Upper lobe of left lung (tissue), 6 donors: ENCODE measurements around the gene BRAT1. TPM values are rescaled to one million over a fixed set of nuclear protein-coding genes. Genes with fewer than 3 reads are reported as not detected.

ENCODE experiments used
- ATAC-seq, 2 donors: fragments of 200-7000 bp; cut with Tn5 transposase; one replicate each; pipeline ENCODE4 v1.9.1; 2022; ENCODE audit warnings: mild to moderate bottlenecking in 2 of 2, moderate library complexity in 2 of 2; ENCODE audit not compliant: low FRiP score in 2 of 2
- DNase-seq, 2 donors: peaks; one replicate each; pipeline ENCODE4 v3.0.0-alpha.2; 2019 to 2020
- H3K27ac ChIP-seq, 4 donors: fragments of 200-600 bp; sonication (generic); one replicate each; pipeline ENCODE4 v1.5.1; 2016 to 2019
- H3K27me3 ChIP-seq, 4 donors: fragments of 200-600 bp; sonication (generic); one replicate each; pipeline ENCODE4 v1.5.1; 2017 to 2019
- H3K36me3 ChIP-seq, 4 donors: fragments of 200-600 bp; sonication (generic); one replicate each; pipeline ENCODE4 v1.5.1; 2016 to 2019
- H3K4me1 ChIP-seq, 4 donors: fragments of 200-600 bp; sonication (generic); one replicate each; pipeline ENCODE4 v1.5.1; 2018 to 2019
- H3K4me3 ChIP-seq, 4 donors: fragments of 200-600 bp; sonication (generic); one replicate each; pipeline ENCODE4 v1.5.1; 2017 to 2019; ENCODE audit warnings: mild to moderate bottlenecking in 2 of 4, moderate library complexity in 1 of 4
- H3K9me3 ChIP-seq, 4 donors: fragments of 200-600 bp; sonication (generic); one replicate each; pipeline ENCODE4 v1.5.1; 2018 to 2019
- CTCF ChIP-seq, 6 experiments: fragments of 450-650 bp in 4 of 6; fragments of 200-600 bp in 2 of 6; sonication (generic) in 2 of 6; IDR thresholded peaks; one replicate each; pipeline ENCODE4 v1.5.1; 2016 to 2019; ENCODE audit warnings: antibody characterized with exemption in 6 of 6
- EP300 ChIP-seq, 4 donors: sonication (generic); formaldehyde crosslinking; IDR thresholded peaks; one replicate each; pipeline ENCODE4 v1.5.1; 2017; ENCODE audit warnings: antibody characterized with exemption in 4 of 4, control low read depth in 2 of 4
- POLR2A ChIP-seq, 4 donors: fragments of 450-650 bp; IDR thresholded peaks; one replicate each; pipeline ENCODE4 v1.5.1; 2016 to 2017; ENCODE audit warnings: antibody characterized with exemption in 4 of 4, mild to moderate bottlenecking in 2 of 4
- POLR2AphosphoS5 ChIP-seq, 2 donors: sonication (generic); formaldehyde crosslinking; IDR thresholded peaks; one replicate each; pipeline ENCODE4 v1.5.1; 2017; ENCODE audit warnings: antibody characterized with exemption in 2 of 2
- WGBS, 2 donors: methylation state at CpG; one replicate each; pipeline ENCODE4 v1.1.5; 2017 to 2018; 5-methylcytosine and 5-hydroxymethylcytosine counted together
- total RNA-seq, 6 donors: library from RNA; depleted of rRNA in 4 of 6; stranded (reverse); fragments of >200 nt in 4 of 6; gene quantifications; one replicate each; pipeline versions ENCODE4 v1.1.0 to v1.2.1, GENCODE V29; 2016 to 2021
- donor health status: DM: no; HTN: no; CAD: no; lungs with moderate emphysema.
- donor health status: DM: no; HTN: yes; CAD: no; lungs with severe emphysema.

BRAT1 gene
- total RNA-seq, 6 donors from 2014 or later, result 23.9 to 68.3 (median 31.0) TPM

- no peaks in the 10 kb centered on the region for H3K27me3 ChIP-seq
- DNase-seq (peak in 1 of 2 donors; percentile 56), ATAC-seq (no peak)
- peaks cover 39 to 46% (median 42%) of the 10 kb centered on the region in 4 donors for H3K4me1 ChIP-seq
- TF ChIP-seq CTCF (IDR thresholded peaks at IDR 0.05), result no peak
- no peak for TF ChIP-seq POLR2AphosphoS5 (IDR thresholded peaks at IDR 0.05)
- TF ChIP-seq POLR2A (IDR thresholded peaks at IDR 0.05), result no peak
- TF ChIP-seq EP300 (IDR thresholded peaks at IDR 0.05), result no peak
- 87 to 91% methylated on average over 6 to 11 of the region's 15 CpGs for WGBS, 2 donors
- no peak overlapping the region for H3K4me3 ChIP-seq
- H3K36me3 ChIP-seq, result no peaks in the 10 kb centered on the region
- no peak overlapping the region for H3K27ac ChIP-seq
- no peaks in the 10 kb centered on the region for H3K9me3 ChIP-seq
These were observed 39.7 kb downstream of the BRAT1 start for GRCh38 chr7:2515424-2516193.

GRCh38 chr7:2514473-2515423 is 40.6 kb downstream of the BRAT1 start:
- Histone ChIP-seq H3K4me3 (no peak overlapping the region), H3K36me3 (no peaks in the 10 kb centered on the region), H3K27ac (no peak overlapping the region), H3K4me1 (peaks cover 40 to 46% (median 43%) of the 10 kb centered on the region in 4 donors), H3K27me3 (no peaks in the 10 kb centered on the region), H3K9me3 (no peaks in the 10 kb centered on the region)
- no peak for DNase-seq
- 79 to 89% methylated on average over 9 of the region's 9 CpGs for WGBS, 2 donors
- no peak for ATAC-seq
- TF ChIP-seq POLR2A (IDR thresholded peaks at IDR 0.05) (no peak), POLR2AphosphoS5 (IDR thresholded peaks at IDR 0.05) (no peak), EP300 (IDR thresholded peaks at IDR 0.05) (no peak), CTCF (IDR thresholded peaks at IDR 0.05) (no peak)

- peak in 1 of 2 donors; percentile 62 for DNase-seq
- H3K36me3 ChIP-seq, result no peaks in the 10 kb centered on the region
- no peak overlapping the region for H3K4me3 ChIP-seq
- WGBS, 2 donors, result 95 to 96% methylated on average over 4 to 6 of the region's 7 CpGs
- no peak for TF ChIP-seq POLR2AphosphoS5 (IDR thresholded peaks at IDR 0.05)
- TF ChIP-seq EP300 (IDR thresholded peaks at IDR 0.05), result no peak
- no peak for TF ChIP-seq CTCF (IDR thresholded peaks at IDR 0.05)
- TF ChIP-seq POLR2A (IDR thresholded peaks at IDR 0.05), result no peak
- H3K27ac ChIP-seq, result no peak overlapping the region
- no peaks in the 10 kb centered on the region for H3K27me3 ChIP-seq
- no peaks in the 10 kb centered on the region for H3K9me3 ChIP-seq
- H3K4me1 ChIP-seq, result peaks cover 43 to 48% (median 45%) of the 10 kb centered on the region in 4 donors
- no peak for ATAC-seq
These were observed 41.6 kb downstream of the BRAT1 start for GRCh38 chr7:2513702-2514101.

GRCh38 chr7:2512713-2513112 is 42.6 kb downstream of the BRAT1 start:
- no peaks in the 10 kb centered on the region for H3K36me3 ChIP-seq
- DNase-seq (no peak), ATAC-seq (no peak)
- H3K27ac ChIP-seq, result peak overlapping the region in 2 of 4 donors; percentile 82 to 89
- no peaks in the 10 kb centered on the region for H3K9me3 ChIP-seq
- no peak for TF ChIP-seq CTCF (IDR thresholded peaks at IDR 0.05)
- no peak for TF ChIP-seq EP300 (IDR thresholded peaks at IDR 0.05)
- TF ChIP-seq POLR2AphosphoS5 (IDR thresholded peaks at IDR 0.05), result no peak
- TF ChIP-seq POLR2A (IDR thresholded peaks at IDR 0.05), result no peak
- no peak overlapping the region for H3K4me3 ChIP-seq
- WGBS, 2 donors, result 81 to 88% methylated on average over 3 of the region's 3 CpGs
- H3K4me1 ChIP-seq, result peaks cover 49 to 54% (median 51%) of the 10 kb centered on the region in 4 donors
- H3K27me3 ChIP-seq, result no peaks in the 10 kb centered on the region
